Stimulated activated CD4-positive, alpha-beta T cell treated with anti-CD3 and anti-CD28 coated beads, Interleukin-1b, Interleukin-23, amount 100 ng/mL, for 24 hours (primary cell): ENCODE results near the gene GFY.
"Not testable (repeated sequence)": the region's sequence is repeated elsewhere in the genome, so short reads cannot be mapped to it uniquely, and the experiment has no call there.

Experiments used
- DNase-seq, 4 experiments: peaks; one replicate each; pipeline ENCODE4 v3.0.0-alpha.2; 2020; ENCODE audit warnings: low read depth in 4 of 4, low spot score in 1 of 4

GFY gene

DNA sequence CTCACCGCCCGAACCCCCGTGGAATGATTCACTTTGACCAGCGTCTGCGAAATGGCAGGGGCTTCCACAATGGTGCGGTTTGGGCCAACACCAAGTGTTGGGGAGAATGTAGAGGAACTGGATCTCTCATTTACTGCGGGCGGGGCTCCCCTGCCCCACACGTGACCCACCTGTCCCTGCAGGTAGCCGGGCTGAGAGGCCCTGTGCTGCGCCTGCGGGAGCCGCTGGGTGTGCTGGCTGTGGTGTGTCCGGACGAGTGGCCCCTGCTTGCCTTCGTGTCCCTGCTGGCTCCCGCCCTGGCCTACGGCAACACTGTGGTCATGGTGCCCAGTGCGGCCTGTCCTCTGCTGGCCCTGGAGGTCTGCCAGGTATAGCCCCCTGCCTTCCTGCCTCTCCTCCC, 43.0 kb downstream of the GFY start:
- DNase-seq, result no peak

DNA sequence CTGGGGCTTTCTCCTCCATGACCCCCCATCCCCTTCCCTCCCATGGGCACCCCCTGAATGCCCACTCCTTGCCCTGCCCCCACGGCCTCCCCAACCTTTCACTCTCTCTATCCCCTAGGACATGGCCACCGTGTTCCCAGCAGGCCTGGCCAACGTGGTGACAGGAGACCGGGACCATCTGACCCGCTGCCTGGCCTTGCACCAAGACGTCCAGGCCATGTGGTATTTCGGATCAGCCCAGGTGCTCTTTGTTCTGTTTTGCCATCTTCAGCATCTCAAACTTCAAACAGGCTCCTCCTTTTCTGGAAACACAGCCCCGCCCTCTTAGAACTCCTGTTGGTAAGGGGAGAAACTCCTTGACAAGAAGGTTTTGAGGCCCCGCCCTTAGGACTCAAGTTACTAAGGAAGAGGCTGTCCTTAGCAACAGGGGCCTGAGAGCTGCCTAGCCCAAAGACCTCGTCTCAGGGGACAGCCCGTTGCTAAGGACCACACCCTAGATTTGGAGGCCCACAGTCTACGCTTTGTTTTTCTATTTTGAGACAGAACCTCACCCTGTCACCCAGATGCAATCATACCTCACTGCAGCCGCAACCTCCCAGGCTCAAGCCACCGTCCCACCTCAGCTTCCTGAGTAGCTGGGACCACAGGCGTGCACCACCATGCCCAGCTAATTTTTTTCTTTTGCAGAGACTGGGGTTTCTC, 43.7 kb downstream of the GFY start:
- DNase-seq, result peak in 1 of 4 experiments; percentile 44

DNA sequence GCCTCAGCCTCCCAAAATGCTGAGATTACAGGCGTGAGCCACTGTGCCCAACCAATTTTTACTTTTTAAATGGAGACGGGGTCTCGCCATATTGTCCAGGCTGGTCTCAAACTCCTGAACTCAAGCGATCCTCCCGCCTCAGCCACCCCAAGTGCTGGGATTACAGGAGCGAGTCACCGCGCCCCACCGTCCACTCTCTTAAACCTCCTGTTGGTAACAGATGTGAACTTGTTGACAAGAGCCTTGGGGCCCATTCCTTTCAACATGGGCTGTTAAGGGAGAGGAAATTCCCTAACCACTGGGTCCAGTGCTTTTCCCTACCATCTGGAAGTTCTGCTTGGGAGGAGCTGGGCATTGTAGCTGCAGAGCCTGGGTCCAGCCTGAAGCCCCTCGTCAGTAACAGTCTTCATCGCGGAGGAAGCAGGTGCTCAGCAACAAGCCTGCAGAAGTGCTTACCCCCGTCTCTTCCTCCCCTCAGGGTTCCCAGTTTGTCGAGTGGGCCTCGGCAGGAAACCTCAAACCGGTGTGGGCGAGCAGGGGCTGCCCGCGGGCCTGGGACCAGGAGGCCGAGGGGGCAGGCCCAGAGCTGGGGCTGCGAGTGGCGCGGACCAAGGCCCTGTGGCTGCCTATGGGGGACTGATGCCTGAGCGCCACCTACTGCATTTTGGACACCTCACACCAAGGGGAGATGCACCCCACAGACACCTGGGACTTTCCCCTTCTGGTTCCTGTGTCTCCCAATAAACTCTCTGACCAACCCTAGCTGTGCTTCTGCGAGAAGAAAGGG, 44.8 kb downstream of the GFY start:
- peak in 2 of 4 experiments; percentile 42 to 74 for DNase-seq

DNA sequence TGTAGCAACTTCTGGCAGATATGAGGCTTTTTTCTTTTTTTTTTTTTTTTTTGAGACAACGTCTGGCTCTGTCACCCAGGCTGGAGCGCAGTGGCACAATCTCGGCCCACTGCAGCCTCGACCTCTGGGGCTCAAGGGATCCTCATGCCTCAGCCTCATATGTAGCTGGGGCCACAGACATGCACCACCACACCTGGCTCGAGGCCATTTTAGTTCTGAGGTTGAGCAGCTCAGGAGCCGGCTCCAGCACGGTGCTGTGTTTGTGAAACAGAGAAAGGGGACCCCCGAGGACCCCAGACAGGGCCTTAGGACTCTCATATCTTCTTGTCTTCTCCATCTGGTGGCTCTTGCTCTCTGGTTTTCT, 45.4 kb downstream of the GFY start:
- DNase-seq, result no peak

DNA sequence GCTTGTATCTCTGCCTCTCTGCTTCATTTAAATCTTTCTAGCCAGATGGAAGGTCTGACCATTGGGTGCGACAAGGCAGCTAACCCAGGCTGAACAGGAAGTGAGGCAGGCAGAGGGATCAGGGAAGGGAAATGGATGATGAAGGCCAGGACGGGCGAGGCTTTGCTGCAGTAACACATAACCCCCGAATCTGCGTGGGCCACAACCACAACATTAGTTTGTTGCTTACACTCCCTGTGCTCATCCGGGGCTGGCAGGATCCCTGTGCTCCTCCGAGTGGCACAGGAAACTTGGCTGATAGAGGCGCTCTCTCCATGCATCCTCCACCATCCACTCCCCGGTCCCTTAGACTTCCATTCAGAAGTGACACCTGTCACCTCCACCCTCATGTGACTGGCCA, 47.7 kb downstream of the GFY start:
- no peak for DNase-seq

DNA sequence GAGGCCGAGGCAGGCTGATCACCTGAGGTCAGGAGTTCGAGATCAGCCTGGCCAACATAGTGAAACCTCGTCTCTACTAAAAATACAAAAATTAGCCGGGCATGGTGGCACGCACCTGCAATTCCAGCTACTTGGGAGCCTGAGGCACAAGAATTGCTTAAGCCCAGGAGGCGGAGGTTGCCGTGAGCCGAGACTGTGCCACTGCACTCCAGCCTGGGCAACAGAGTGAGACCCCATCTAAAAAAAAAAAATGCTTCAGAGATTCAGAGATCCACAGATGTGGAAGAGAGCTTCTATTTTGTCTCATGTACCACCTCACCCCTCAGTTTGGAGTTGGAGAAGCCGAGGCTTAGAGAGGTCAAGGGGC, 48.3 kb downstream of the GFY start:
- not testable (repeated sequence) for DNase-seq

DNA sequence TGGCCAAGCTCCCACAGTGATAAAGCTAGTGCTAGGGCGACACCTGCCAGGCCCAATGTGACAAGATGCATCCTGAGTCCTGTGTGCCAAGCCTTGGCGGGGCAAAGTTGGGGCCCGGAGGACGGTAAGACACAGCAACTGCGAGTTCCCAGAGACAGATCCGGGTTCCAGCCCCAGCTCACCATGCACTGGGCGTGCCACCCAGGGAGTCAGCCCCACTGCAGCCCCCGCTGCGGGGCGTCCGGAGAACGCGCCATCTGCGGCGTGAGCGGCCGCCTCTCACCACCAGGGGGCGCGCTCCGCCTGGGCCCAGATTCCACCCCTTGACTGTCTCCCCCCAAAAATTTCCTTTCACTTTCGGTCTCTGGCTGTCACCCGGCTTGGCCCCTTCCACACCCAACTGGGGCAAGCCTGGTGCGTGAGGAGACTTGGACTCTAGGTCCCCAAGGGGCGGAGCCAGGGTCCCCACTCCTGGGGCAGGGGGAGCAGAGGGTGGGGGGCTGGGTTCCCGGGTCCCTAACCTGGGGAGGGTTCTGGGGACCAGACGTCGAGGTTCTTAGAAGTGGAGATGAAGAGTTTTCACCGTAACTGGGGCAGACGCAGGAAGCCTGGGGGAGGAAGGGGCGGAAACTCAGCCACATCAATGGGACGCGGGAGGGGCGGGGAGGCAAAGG, 48.8 kb downstream of the GFY start, which contains the start of gene FLT3LG:
TSS of gene FLT3LG (plus strand) at position 348 of the 674 bp plus-strand sequence. CDS start 425 bp downstream, outside the sequence.
- DNase-seq, result peak; percentile 81 to 84 (median 82)

DNA sequence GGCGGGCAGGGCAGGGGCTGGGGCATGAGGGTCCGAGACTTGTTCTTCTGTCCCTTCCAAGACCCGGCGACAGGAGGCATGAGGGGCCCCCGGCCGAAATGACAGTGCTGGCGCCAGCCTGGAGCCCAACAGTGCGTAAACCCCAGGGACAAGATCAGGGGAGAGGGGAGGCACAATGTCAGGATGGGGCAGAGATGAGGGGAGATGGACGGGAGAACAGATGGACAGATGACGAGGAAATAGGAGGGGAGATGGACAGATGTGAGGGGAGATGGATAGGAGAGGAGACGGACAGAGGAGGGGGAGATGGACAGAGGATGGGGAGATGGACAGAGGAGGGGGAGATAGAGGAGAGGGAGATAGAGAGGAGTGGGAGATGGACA, 49.3 kb downstream of the GFY start:
- DNase-seq, result no peak

DNA sequence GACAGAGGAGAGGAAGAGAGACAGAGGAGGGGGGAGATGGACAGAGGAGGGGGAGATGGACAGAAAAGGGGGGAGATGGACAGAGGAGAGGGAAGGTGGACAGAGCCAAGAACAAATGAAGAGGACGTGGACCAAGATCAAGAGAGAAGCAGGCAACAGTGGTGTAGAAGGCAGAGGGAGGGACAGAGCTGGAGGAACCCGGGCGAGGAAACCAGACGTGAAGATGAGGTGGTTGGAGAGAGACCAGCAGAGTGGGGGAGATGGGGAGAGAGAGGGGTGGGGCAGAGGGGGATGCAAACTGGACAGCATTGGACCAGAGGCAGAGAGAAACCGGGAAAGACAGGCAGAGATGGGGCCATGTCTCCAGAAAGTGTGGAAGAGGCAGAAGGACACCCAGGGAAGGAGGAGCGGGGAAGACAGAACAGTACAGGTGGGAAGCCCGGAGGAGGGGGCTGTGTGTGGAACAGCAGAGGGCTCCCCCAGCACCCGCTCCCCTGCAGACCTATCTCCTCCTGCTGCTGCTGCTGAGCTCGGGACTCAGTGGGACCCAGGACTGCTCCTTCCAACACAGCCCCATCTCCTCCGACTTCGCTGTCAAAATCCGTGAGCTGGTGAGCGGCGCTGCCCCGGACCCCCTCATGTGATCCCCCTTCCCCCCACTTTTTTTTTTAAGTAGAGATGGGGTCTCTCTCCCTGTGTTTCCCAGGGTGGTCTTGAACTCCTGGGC, 50.2 kb downstream of the GFY start:
- no peak for DNase-seq

DNA sequence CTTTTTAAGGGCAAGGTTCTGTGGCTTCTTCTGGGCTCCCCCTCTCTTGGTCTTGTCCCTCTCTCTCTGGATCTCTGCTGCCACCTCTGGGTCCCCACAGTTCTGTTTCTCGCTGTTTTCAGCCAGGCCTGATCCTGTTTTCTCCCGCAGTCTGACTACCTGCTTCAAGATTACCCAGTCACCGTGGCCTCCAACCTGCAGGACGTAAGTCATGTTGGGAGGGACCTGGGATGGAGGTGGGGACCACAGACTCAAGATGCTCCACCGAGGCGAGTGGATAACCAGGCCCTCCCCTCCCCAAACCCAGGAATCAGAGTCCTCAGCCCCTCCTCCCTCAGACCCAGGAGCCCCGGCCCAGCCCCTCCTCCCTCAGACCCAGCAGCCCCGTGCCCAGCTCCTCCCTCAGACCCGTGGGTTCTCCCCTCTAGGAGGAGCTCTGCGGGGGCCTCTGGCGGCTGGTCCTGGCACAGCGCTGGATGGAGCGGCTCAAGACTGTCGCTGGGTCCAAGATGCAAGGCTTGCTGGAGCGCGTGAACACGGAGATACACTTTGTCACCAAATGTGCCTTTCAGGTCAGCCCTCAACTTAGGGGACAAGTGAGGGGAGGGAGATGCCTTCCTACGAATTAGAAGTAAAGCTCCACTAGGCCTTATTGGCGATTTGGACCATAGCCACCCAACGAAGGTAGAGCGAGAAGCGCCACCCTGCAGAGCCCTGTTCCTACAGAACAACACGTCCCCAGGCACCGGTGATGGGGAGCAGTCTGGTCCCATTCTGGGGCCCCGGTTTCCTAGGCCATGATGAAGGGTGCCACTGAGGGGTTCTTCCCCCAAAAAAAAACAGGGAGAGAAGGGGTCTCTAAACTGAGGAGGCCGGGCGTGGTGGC, 51.0 kb downstream of the GFY start:
- peak in 2 of 4 experiments; percentile 63 to 81 for DNase-seq
